Neural crest cell (in vitro differentiated cells): ENCODE results near the gene HSPA1B. TPM values are rescaled to one million over a fixed set of nuclear protein-coding genes. Genes with fewer than 3 reads are reported as not detected.
A peak's percentile ranks its signal among the peaks of the same experiment; 100 is the strongest.

Experiments
- DNase-seq: peaks from one replicate; pipeline ENCODE4 v3.0.0; 2021; ENCODE audit warnings: low read depth, mixed read lengths, low spot score
- H3K27ac Mint-ChIP-seq: one replicate; pipeline ENCODE4 v1.8.0; 2021; ENCODE audit warnings: mild to moderate bottlenecking, mixed read lengths; ENCODE audit not compliant: unreplicated experiment
- H3K27me3 Mint-ChIP-seq: 2 replicates; pipeline ENCODE4 v1.8.0; 2021; ENCODE audit warnings: low read depth, mild to moderate bottlenecking, mixed read lengths
- H3K36me3 Mint-ChIP-seq: 2 replicates; pipeline ENCODE4 v1.8.0; 2021; ENCODE audit warnings: low read depth, mild to moderate bottlenecking, mixed read lengths
- H3K4me1 Mint-ChIP-seq: 2 replicates; pipeline ENCODE4 v1.8.0; 2021; ENCODE audit warnings: mixed read lengths
- H3K4me3 Mint-ChIP-seq: one replicate; pipeline ENCODE4 v1.8.0; 2021; ENCODE audit warnings: mild to moderate bottlenecking, mixed read lengths
- H3K9me3 Mint-ChIP-seq: 2 replicates; pipeline ENCODE4 v1.8.0; 2021; ENCODE audit warnings: mixed read lengths
- total RNA-seq: library from RNA; stranded (reverse); gene quantifications from 2 replicates; pipeline ENCODE4 v1.2.1, GENCODE V29; 2021
- TF ChIP-seq, protein P1 (sequence below): fragments of 200-600 bp; sonication (generic); conservative IDR thresholded peaks from 2 replicates; pipeline ENCODE4 v1.5.0; 2021; ENCODE audit warnings: antibody characterized with exemption, mild to moderate bottlenecking

The HSPA1B gene
- total RNA-seq, 1 donor from 2014 or later = 82.5 TPM

DNA sequence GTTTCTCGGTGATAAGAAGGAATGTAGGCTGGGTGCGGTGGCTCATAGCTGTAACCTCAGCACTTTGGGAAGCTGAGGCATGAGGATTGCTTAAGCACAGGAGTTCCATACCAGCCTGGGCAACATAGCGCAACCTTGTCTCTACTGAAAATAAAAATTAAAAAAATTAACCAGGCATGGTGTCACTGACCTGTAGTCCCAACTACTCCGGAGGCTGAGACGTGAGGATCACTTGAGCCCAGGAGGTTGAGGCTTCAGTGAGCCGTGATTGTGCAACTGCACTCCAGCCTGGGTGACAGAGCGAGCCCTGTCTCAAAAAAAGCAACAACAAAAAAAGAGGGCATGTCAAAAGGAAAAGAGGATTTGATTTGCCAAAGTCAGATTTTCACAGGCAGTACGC is 31.2 kb downstream of the HSPA1B start:
- Mint-ChIP-seq H3K4me3 (peak overlapping the region; percentile 41), H3K4me1 (peaks cover 18% of the 10 kb centered on the region), H3K9me3 (no peaks in the 10 kb centered on the region), H3K36me3 (peaks cover 14% of the 10 kb centered on the region), H3K27ac (no peak overlapping the region), H3K27me3 (no peaks in the 10 kb centered on the region)
- TF ChIP-seq, protein P1, sequence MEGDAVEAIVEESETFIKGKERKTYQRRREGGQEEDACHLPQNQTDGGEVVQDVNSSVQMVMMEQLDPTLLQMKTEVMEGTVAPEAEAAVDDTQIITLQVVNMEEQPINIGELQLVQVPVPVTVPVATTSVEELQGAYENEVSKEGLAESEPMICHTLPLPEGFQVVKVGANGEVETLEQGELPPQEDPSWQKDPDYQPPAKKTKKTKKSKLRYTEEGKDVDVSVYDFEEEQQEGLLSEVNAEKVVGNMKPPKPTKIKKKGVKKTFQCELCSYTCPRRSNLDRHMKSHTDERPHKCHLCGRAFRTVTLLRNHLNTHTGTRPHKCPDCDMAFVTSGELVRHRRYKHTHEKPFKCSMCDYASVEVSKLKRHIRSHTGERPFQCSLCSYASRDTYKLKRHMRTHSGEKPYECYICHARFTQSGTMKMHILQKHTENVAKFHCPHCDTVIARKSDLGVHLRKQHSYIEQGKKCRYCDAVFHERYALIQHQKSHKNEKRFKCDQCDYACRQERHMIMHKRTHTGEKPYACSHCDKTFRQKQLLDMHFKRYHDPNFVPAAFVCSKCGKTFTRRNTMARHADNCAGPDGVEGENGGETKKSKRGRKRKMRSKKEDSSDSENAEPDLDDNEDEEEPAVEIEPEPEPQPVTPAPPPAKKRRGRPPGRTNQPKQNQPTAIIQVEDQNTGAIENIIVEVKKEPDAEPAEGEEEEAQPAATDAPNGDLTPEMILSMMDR = no peak
- no peak for DNase-seq

DNA sequence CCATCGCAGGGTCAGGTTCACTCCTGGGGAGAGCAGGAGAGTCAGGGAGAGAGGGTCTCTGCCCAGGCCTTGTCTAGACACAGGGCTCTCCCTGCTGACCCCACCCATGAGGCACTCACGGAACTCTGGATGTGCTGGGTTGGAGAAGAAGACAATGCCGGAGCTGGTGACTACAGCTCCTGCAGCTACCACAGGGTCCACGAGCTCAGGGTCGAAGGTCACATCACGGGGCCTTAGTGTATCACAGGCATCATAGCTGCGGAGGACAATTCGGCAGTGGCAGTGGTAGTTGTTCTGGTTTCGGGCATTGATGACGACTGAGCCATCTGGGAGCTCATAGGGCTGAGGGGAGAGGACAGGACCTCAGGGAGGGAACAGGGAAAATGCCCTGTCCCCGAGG is 32.4 kb downstream of the HSPA1B start:
- peak overlapping the region; percentile 75 for H3K4me3 Mint-ChIP-seq
- H3K27me3 Mint-ChIP-seq = no peaks in the 10 kb centered on the region
- TF ChIP-seq, protein P1 = no peak
- H3K36me3 Mint-ChIP-seq = peaks cover 14% of the 10 kb centered on the region
- DNase-seq = no peak
- H3K27ac Mint-ChIP-seq = no peak overlapping the region
- H3K4me1 Mint-ChIP-seq = peaks cover 26% of the 10 kb centered on the region
- no peaks in the 10 kb centered on the region for H3K9me3 Mint-ChIP-seq

DNA sequence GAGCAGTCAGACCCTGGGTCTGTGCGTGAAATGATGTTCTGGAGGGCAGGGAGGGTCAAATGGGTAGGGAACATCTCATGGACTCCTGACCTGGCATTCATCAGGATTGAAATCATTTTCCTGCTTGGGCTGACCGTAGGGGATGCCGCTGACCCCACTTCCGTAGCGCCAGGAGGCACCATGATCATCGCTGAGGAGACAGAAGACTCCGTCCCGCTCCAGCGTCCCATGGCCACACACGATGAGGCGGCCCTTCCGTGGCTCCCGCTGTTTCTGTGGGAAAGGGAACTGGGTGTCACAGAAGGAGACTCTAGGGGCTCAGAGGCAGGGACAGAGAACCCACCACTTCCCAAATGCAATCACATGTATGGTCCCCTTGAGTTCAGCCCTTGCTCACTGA is 32.8 kb downstream of the HSPA1B start:
- Mint-ChIP-seq H3K4me1 (peaks cover 30% of the 10 kb centered on the region), H3K27ac (no peak overlapping the region), H3K36me3 (peaks cover 12% of the 10 kb centered on the region), H3K27me3 (no peaks in the 10 kb centered on the region), H3K9me3 (no peaks in the 10 kb centered on the region), H3K4me3 (peak overlapping the region; percentile 75)
- no peak for DNase-seq
- TF ChIP-seq, protein P1 = no peak

DNA sequence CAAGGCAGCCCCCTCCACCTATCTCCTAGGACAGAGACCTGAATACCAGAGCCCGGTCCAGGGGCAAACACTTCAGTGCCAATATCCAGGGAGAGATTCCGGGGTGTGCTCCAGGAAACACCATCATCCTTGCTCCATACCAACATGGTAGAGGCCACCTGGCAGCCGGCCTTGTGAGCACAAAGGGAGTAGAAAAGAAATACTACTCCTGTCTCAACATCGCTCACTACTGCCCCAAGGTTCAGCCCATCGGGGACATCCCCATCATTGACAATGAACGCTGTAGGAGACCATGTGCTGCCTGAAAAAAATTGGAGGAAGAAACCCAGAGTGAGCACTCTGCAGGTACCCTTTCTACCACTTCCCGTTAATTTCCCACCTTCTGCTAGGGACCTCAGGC is 33.6 kb downstream of the HSPA1B start:
- peak overlapping the region; percentile 97 for H3K4me3 Mint-ChIP-seq
- no peak overlapping the region for H3K27ac Mint-ChIP-seq
- H3K27me3 Mint-ChIP-seq = no peaks in the 10 kb centered on the region
- no peaks in the 10 kb centered on the region for H3K9me3 Mint-ChIP-seq
- H3K4me1 Mint-ChIP-seq = peaks cover 31% of the 10 kb centered on the region
- TF ChIP-seq, protein P1 = no peak
- peaks cover 10% of the 10 kb centered on the region for H3K36me3 Mint-ChIP-seq
- no peak for DNase-seq

DNA sequence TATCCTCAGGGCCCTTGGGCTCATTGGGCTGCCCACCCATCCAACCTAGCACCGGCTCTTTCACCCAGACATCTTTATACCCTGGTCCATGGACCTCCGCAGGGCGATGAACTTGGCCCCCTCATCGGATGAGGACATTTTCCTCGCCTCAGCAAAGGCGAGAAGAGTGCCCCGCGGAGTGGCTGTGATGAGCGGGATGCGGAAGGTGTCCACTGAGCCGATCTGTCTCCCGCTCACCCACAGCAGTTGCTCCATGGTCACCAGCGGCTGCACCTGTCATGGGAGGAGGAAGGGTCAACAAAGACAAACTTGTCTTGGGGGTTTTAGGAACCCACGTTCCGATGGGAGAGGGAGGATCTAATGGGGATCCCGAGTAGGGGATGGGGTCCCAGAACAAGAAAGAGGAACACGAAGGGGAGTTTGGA is 34.4 kb downstream of the HSPA1B start:
- no peak for DNase-seq
- H3K36me3 Mint-ChIP-seq = peaks cover 10% of the 10 kb centered on the region
- peaks cover 31% of the 10 kb centered on the region for H3K4me1 Mint-ChIP-seq
- TF ChIP-seq, protein P1 = no peak
- no peaks in the 10 kb centered on the region for H3K9me3 Mint-ChIP-seq
- H3K27ac Mint-ChIP-seq = peak overlapping the region; percentile 50
- H3K4me3 Mint-ChIP-seq = peak overlapping the region; percentile 97
- no peaks in the 10 kb centered on the region for H3K27me3 Mint-ChIP-seq
